Natural killer cell (primary cell): ENCODE data around the gene CDK5. TPM values are rescaled to one million over a fixed set of nuclear protein-coding genes. Genes with fewer than 3 reads are reported as not detected.

Experiments used
- ATAC-seq, 3 donors: fragments of 150-1000 bp in 2 of 3; fragments of 200-7000 bp in 1 of 3; cut with Tn5 transposase; 1 replicate in 1 of 3; 2 replicates in 2 of 3; pipeline ENCODE4 v1.10.0; 2021; ENCODE audit warnings: mild to moderate bottlenecking in 2 of 3, moderate library complexity in 2 of 3
- DNase-seq, 2 donors: peaks; one replicate each; pipeline versions ENCODE4 v3.0.0 to v3.0.0-alpha.2; 2013 to 2021; ENCODE audit warnings: mixed read lengths in 1 of 2
- H3K27ac ChIP-seq: one replicate; pipeline ENCODE4 v1.5.1; 2013; ENCODE audit warnings: mild to moderate bottlenecking, low read length
- H3K27me3 ChIP-seq: one replicate; pipeline ENCODE4 v1.6.1; 2013; ENCODE audit warnings: low read length; ENCODE audit not compliant: control insufficient read depth, insufficient read depth
- H3K36me3 ChIP-seq: one replicate; pipeline ENCODE4 v1.6.1; 2013; ENCODE audit warnings: low read length; ENCODE audit not compliant: control insufficient read depth, insufficient read depth
- H3K4me1 ChIP-seq: one replicate; pipeline ENCODE4 v1.6.1; 2013; ENCODE audit warnings: low read length; ENCODE audit not compliant: control insufficient read depth, insufficient read depth
- H3K4me3 ChIP-seq: one replicate; pipeline ENCODE4 v1.5.1; 2013; ENCODE audit warnings: low read length
- H3K9me3 ChIP-seq: one replicate; pipeline ENCODE4 v1.6.1; 2013; ENCODE audit warnings: low read length; ENCODE audit not compliant: control insufficient read depth, insufficient read depth
- H3K27ac Mint-ChIP-seq, 2 donors: one replicate each; pipeline ENCODE4 v1.8.0; 2022; ENCODE audit warnings: mild to moderate bottlenecking in 2 of 2, mixed read lengths in 2 of 2, moderate library complexity in 1 of 2
- H3K27me3 Mint-ChIP-seq, 2 donors: one replicate each; pipeline ENCODE4 v1.8.0; 2022; ENCODE audit warnings: low read depth in 2 of 2, mixed read lengths in 2 of 2
- H3K36me3 Mint-ChIP-seq: one replicate; pipeline ENCODE4 v1.8.0; 2022; ENCODE audit warnings: mixed read lengths
- H3K4me1 Mint-ChIP-seq, 2 donors: one replicate each; pipeline ENCODE4 v1.8.0; 2022; ENCODE audit warnings: mixed read lengths in 2 of 2
- H3K4me3 Mint-ChIP-seq: one replicate; pipeline ENCODE4 v1.8.0; 2022; ENCODE audit warnings: mild to moderate bottlenecking, moderate library complexity, mixed read lengths
- H3K9me3 Mint-ChIP-seq, 2 donors: one replicate each; pipeline ENCODE4 v1.8.0; 2022; ENCODE audit warnings: mixed read lengths in 2 of 2
- CTCF ChIP-seq: fragments of 200-600 bp; IDR thresholded peaks from one replicate; pipeline ENCODE4 v1.8.0; 2022; ENCODE audit warnings: antibody characterized with exemption
- WGBS: methylation state at CpG from one replicate; pipeline ENCODE4 v1.1.7; 2013; ENCODE audit warnings: missing lambda C conversion rate; ENCODE audit not compliant: insufficient coverage; 5-methylcytosine and 5-hydroxymethylcytosine counted together
- intact Hi-C: fragments of 100-400 bp; cut with micrococcal nuclease; formaldehyde crosslinking; loops from one replicate; pipeline ENCODE4 v1.14.2; 2022
- total RNA-seq, 4 donors: library from RNA; stranded (reverse); fragments of 120-200 nt in 1 of 4; gene quantifications; one replicate each; pipeline versions ENCODE4 v1.2.3 to v1.2.4, GENCODE V29; 2013 to 2022

Gene CDK5
- total RNA-seq, 3 donors from 2014 or later (not counting 1 experiment from before 2014, with no cell fraction given) = 6.2 to 8.0 (median 6.6) TPM

- ATAC-seq (no peak), DNase-seq (no peak)
- Histone ChIP-seq H3K4me1 (peaks cover 9% of the 10 kb centered on the region), H3K27ac (no peak overlapping the region), H3K4me3 (no peak overlapping the region), H3K27me3 (no peaks in the 10 kb centered on the region), H3K36me3 (peaks cover 23% of the 10 kb centered on the region), H3K9me3 (no peaks in the 10 kb centered on the region)
- Mint-ChIP-seq H3K36me3 (no peaks in the 10 kb centered on the region), H3K9me3 (no peaks in the 10 kb centered on the region), H3K27me3 (no peaks in the 10 kb centered on the region), H3K4me1 (peaks cover 6 to 8% of the 10 kb centered on the region in 2 donors), H3K27ac (no peak overlapping the region), H3K4me3 (no peak overlapping the region)
- WGBS = 93% methylated on average over 17 of the region's 17 CpGs
- intact Hi-C loops = no loop called here
- TF ChIP-seq CTCF = no peak
Measured at GRCh38 chr7:151032936-151033863, 24.5 kb downstream of the CDK5 start.

- no peak overlapping the region for H3K4me3 ChIP-seq
- H3K4me1 Mint-ChIP-seq = peaks cover 15 to 16% of the 10 kb centered on the region in 2 donors
- peaks cover 13% of the 10 kb centered on the region for H3K36me3 ChIP-seq
- H3K4me1 ChIP-seq = peaks cover 17% of the 10 kb centered on the region
- no peaks in the 10 kb centered on the region for H3K9me3 Mint-ChIP-seq
- no peaks in the 10 kb centered on the region for H3K27me3 ChIP-seq
- DNase-seq (no peak), ATAC-seq (no peak)
- H3K27ac ChIP-seq = no peak overlapping the region
- H3K9me3 ChIP-seq = no peaks in the 10 kb centered on the region
- no peak for TF ChIP-seq CTCF
- intact Hi-C loops = no loop called here
- H3K27me3 Mint-ChIP-seq = no peaks in the 10 kb centered on the region
- 97% methylated on average over 3 of the region's 4 CpGs for WGBS
- H3K36me3 Mint-ChIP-seq = no peaks in the 10 kb centered on the region
- H3K27ac Mint-ChIP-seq = no peak overlapping the region
- no peak overlapping the region for H3K4me3 Mint-ChIP-seq
Measured at GRCh38 chr7:151031011-151031410, 26.7 kb downstream of the CDK5 start.

- H3K36me3 Mint-ChIP-seq = no peaks in the 10 kb centered on the region
- Histone ChIP-seq H3K4me1 (peaks cover 17% of the 10 kb centered on the region), H3K9me3 (no peaks in the 10 kb centered on the region), H3K4me3 (peak overlapping the region; percentile 84), H3K27me3 (no peaks in the 10 kb centered on the region), H3K27ac (peak overlapping the region; percentile 96), H3K36me3 (no peaks in the 10 kb centered on the region)
- intact Hi-C loops = loop anchor here (1.0 to 2.0 kb wide), 3 partner anchors 29 to 82 kb away; partner anchors contain the start of gene FASTK
- H3K9me3 Mint-ChIP-seq = no peaks in the 10 kb centered on the region
- H3K27me3 Mint-ChIP-seq = no peaks in the 10 kb centered on the region
- peaks cover 15 to 16% of the 10 kb centered on the region in 2 donors for H3K4me1 Mint-ChIP-seq
- TF ChIP-seq CTCF = peak; percentile 25
- peak overlapping the region; percentile 95 for H3K4me3 Mint-ChIP-seq
- ATAC-seq = no peak
- WGBS = 85% methylated on average over 15 of the region's 17 CpGs
- H3K27ac Mint-ChIP-seq = peak overlapping the region; percentile 96 to 97
- no peak for DNase-seq
Measured at GRCh38 chr7:151028948-151029501, 28.7 kb downstream of the CDK5 start.
